ENCODE results near the gene SBF2. TPM values are rescaled to one million over a fixed set of nuclear protein-coding genes. Genes with fewer than 3 reads are reported as not detected.

The SBF2 gene
- total and polyA plus RNA-seq, 3 experiments from 2014 or later, result 3.7 to 4.3 (median 4.2) TPM

DNA sequence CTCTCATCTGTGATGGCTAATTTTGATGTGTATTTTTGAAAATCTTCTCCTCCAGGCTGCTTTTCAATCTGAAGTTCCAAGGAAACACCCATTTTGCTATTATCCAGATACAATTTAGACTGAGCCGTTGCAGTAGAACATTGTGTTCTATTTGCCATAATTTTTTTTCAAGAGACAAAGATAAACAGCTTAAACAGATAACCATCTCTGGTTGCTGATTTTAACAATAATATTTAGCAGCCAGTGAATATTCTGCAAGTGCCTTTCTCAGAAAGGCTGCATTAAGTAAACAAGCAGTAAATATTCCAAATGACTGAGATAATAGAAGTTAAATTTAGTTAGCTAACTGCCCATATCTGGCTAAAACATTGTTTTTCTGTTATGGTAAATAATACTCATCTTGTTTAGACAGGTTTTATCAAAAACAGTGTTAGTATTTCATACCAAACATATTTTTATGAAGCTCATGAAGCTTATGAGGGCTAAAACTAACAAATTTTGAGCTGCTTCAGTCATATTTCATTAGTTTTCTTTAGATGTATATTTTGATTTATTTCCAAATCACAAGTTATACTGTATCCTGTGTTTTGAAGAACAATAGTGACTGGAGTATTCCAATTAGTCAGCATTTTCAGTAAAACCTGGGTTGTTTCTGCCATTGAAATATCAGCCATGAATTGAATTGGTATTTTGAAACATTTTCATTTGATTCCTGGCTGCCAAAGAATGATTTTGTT, 206.7 kb downstream of the SBF2 start:
- no peak overlapping the region for H3K4me3 ChIP-seq (ENCODE audit: low read length)
- CTCF ChIA-PET, result no interaction called here
- H3K4me1 ChIP-seq (ENCODE audit: insufficient read depth, low read length), result no peaks in the 10 kb centered on the region
- POLR2A ChIA-PET, result no interaction called here
- no peak for DNase-seq
- H3K9me3 ChIP-seq (ENCODE audit: low read length), result no peaks in the 10 kb centered on the region
- no peaks in the 10 kb centered on the region for H3K27me3 ChIP-seq (ENCODE audit: insufficient read depth, low read length, poor library complexity, severe bottlenecking)
- Mint-ChIP-seq H3K27me3 (no peaks in the 10 kb centered on the region), H3K36me3 (peaks cover 2 to 58% (median 3%) of the 10 kb centered on the region in 3 donors), H3K4me3 (no peak overlapping the region), H3K9me3 (peaks cover 2 to 39% (median 28%) of the 10 kb centered on the region in 5 donors), H3K4me1 (peaks cover 7 to 17% (median 12%) of the 10 kb centered on the region in 3 donors), H3K27ac (no peak overlapping the region)
- H3K27ac ChIP-seq (ENCODE audit: low read depth, low read length), result no peak overlapping the region
- H3K36me3 ChIP-seq (ENCODE audit: insufficient read depth, low read length), result no peaks in the 10 kb centered on the region

DNA sequence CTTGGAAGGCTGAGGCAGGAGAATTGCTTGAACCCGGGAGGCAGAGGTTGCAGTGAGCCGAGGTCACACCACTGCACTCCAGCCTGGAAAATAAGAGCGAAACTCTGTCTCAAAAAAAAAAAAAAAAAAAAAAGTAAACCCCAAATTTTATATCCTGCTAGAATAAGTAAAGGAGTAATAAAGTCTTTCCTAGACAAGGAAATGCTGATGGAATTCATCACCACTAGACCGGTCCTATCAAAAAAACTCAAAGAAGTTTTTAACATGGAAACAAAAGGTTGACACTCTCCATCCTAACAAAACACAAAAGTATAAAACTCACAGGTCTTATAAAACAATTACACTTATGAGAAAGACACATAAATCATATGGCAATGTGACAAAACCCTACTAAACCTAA, 213.9 kb downstream of the SBF2 start:
- Mint-ChIP-seq H3K27me3 (peaks cover 0 to 1% of the 10 kb centered on the region in 2 donors), H3K4me3 (no peak overlapping the region), H3K36me3 (peaks cover 5 to 66% (median 11%) of the 10 kb centered on the region in 3 donors), H3K9me3 (peaks cover 36 to 78% (median 68%) of the 10 kb centered on the region in 5 donors), H3K4me1 (no peaks in the 10 kb centered on the region), H3K27ac (no peak overlapping the region)
- Histone ChIP-seq H3K4me3 (ENCODE audit: low read length) (no peak overlapping the region), H3K9me3 (ENCODE audit: low read length) (peaks cover 4% of the 10 kb centered on the region), H3K4me1 (ENCODE audit: insufficient read depth, low read length) (no peaks in the 10 kb centered on the region), H3K27ac (ENCODE audit: low read depth, low read length) (no peak overlapping the region), H3K27me3 (ENCODE audit: insufficient read depth, low read length, poor library complexity, severe bottlenecking) (no peaks in the 10 kb centered on the region), H3K36me3 (ENCODE audit: insufficient read depth, low read length) (no peaks in the 10 kb centered on the region)
- POLR2A ChIA-PET, result no interaction called here
- no peak for DNase-seq
- CTCF ChIA-PET, result no interaction called here

DNA sequence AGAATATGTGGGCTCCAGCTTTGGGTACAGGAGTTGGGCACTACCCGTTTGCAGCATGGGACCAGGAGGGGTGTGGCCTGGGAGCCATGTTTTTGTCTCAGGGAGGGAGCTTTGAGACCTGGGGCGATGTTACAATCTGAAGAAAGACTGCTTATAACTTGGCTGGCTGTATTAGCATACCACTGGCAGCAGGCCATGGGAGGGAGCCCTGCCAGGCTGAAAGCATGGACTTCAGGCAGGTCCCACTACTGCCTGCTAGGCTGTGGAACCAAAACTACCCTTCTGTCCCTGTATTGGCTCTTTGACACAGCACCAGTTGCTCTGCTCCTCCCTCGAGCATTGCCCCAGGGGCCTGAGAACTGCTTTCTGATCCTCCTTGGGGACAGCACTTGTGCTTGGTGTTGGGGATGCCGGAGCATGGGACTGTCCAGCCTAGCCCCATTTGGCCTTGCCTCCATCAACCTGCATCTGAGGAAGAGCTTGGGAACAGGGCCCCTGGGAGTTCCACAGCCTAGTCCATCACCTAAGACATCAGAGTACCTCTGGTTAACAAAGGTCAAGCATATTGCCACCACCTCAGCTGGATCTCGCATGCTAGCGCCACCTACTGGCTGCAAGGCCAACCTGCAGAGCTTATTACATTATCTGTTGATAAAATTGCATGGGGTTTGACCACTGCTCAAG, 217.4 kb downstream of the SBF2 start:
- Mint-ChIP-seq H3K36me3 (peaks cover 5 to 40% (median 8%) of the 10 kb centered on the region in 3 donors), H3K4me3 (peak overlapping the region in 1 of 7 donors; percentile 65), H3K9me3 (peaks cover 17 to 56% (median 36%) of the 10 kb centered on the region in 5 donors), H3K27me3 (no peaks in the 10 kb centered on the region), H3K27ac (no peak overlapping the region), H3K4me1 (no peaks in the 10 kb centered on the region)
- no peak overlapping the region for H3K27ac ChIP-seq (ENCODE audit: low read depth, low read length)
- H3K4me3 ChIP-seq (ENCODE audit: low read length), result no peak overlapping the region
- H3K27me3 ChIP-seq (ENCODE audit: insufficient read depth, low read length, poor library complexity, severe bottlenecking), result no peaks in the 10 kb centered on the region
- H3K4me1 ChIP-seq (ENCODE audit: insufficient read depth, low read length), result no peaks in the 10 kb centered on the region
- DNase-seq, result peak in 1 of 5 donors; percentile 46
- peaks cover 4% of the 10 kb centered on the region for H3K9me3 ChIP-seq (ENCODE audit: low read length)
- no peaks in the 10 kb centered on the region for H3K36me3 ChIP-seq (ENCODE audit: insufficient read depth, low read length)
- ChIA-PET CTCF (no interaction called here), POLR2A (no interaction called here)

DNA sequence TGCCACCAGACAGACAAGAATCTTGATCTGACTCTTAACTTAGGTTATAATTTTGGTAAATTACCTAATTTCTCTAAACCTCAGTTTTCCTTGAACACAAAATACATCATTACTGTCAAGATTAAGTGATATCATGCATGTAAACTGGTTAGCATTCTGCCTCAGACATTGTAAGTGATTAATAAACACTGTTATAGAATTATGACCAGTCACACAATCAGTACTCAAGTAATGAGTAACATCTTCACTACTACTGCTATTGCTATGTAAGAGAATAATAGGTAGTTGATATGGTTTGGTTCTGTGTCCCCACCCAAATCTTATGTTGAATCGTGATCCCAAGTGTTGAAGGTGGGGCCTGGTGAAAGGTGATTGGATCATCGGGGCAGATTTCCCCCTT, 218.9 kb downstream of the SBF2 start:
- H3K27me3 Mint-ChIP-seq, result no peaks in the 10 kb centered on the region

DNA sequence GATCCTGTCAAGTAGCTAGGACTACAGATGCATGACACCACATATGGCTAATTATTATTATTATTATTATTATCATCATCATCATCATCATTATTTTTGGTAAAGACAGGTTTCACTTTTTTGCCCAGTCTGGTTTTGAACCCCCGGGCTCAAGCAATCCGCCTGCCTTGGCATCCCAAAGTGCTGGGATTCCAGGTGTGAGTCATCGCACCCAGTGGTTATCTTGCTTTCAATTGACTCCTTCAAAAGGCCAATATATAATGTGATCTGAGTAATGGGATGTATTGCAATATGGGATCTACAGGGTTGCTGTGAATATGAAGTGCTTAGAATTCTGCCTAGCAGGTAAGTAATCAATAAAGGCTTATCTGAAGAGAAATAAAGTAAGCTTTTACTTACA, 221.2 kb downstream of the SBF2 start:
- POLR2A ChIA-PET, result no interaction called here
- Histone ChIP-seq H3K9me3 (ENCODE audit: low read length) (no peaks in the 10 kb centered on the region), H3K4me1 (ENCODE audit: insufficient read depth, low read length) (no peaks in the 10 kb centered on the region), H3K4me3 (ENCODE audit: low read length) (no peak overlapping the region), H3K27me3 (ENCODE audit: insufficient read depth, low read length, poor library complexity, severe bottlenecking) (no peaks in the 10 kb centered on the region), H3K36me3 (ENCODE audit: insufficient read depth, low read length) (no peaks in the 10 kb centered on the region), H3K27ac (ENCODE audit: low read depth, low read length) (no peak overlapping the region)
- H3K27ac Mint-ChIP-seq, result no peak overlapping the region
- peaks cover 0 to 16% (median 1%) of the 10 kb centered on the region in 3 donors for H3K36me3 Mint-ChIP-seq
- no peaks in the 10 kb centered on the region for H3K27me3 Mint-ChIP-seq
- no peak overlapping the region for H3K4me3 Mint-ChIP-seq
- H3K4me1 Mint-ChIP-seq, result no peaks in the 10 kb centered on the region
- peaks cover 0 to 33% (median 15%) of the 10 kb centered on the region in 5 donors for H3K9me3 Mint-ChIP-seq
- CTCF ChIA-PET, result no interaction called here
- no peak for DNase-seq

More for the DNA sequence above, 218.9 kb downstream of the SBF2 start:
- H3K9me3 ChIP-seq (ENCODE audit: low read length), result no peaks in the 10 kb centered on the region
- H3K27me3 ChIP-seq (ENCODE audit: insufficient read depth, low read length, poor library complexity, severe bottlenecking), result no peaks in the 10 kb centered on the region
- no peak overlapping the region for H3K27ac Mint-ChIP-seq
- no peak overlapping the region for H3K4me3 Mint-ChIP-seq
- H3K36me3 Mint-ChIP-seq, result peaks cover 4 to 34% (median 6%) of the 10 kb centered on the region in 3 donors
- CTCF ChIA-PET, result no interaction called here
- POLR2A ChIA-PET, result no interaction called here
- H3K36me3 ChIP-seq (ENCODE audit: insufficient read depth, low read length), result no peaks in the 10 kb centered on the region
- DNase-seq, result no peak
- H3K4me3 ChIP-seq (ENCODE audit: low read length), result no peak overlapping the region
- no peaks in the 10 kb centered on the region for H3K4me1 ChIP-seq (ENCODE audit: insufficient read depth, low read length)
- no peak overlapping the region for H3K27ac ChIP-seq (ENCODE audit: low read depth, low read length)
- no peaks in the 10 kb centered on the region for H3K4me1 Mint-ChIP-seq
- peaks cover 6 to 50% (median 31%) of the 10 kb centered on the region in 5 donors for H3K9me3 Mint-ChIP-seq

DNA sequence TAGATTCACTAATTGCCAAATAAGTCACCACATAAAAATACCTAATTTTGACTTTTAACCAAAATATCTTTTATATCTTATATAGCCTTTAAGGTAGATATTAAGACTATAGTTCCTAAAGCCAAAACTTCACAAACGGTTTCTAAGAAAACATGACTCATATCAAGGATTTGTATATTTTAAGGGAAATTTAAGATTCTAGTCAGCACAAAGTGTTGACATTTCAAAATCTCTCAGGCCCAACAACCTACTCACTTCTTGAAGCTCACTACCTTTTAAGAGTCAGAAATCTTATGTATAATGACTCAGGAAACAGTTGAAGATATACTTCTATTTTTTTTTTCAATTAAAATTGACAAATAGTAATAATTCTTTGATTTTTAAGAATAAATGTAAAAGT, 221.9 kb downstream of the SBF2 start:
- Mint-ChIP-seq H3K4me3 (no peak overlapping the region), H3K9me3 (peaks cover 0 to 29% (median 8%) of the 10 kb centered on the region in 5 donors), H3K4me1 (peaks cover 0 to 1% (median 0%) of the 10 kb centered on the region in 3 donors), H3K27ac (no peak overlapping the region), H3K27me3 (no peaks in the 10 kb centered on the region), H3K36me3 (peaks cover 0 to 14% (median 1%) of the 10 kb centered on the region in 3 donors)
- Histone ChIP-seq H3K27ac (ENCODE audit: low read depth, low read length) (no peak overlapping the region), H3K4me1 (ENCODE audit: insufficient read depth, low read length) (no peaks in the 10 kb centered on the region), H3K27me3 (ENCODE audit: insufficient read depth, low read length, poor library complexity, severe bottlenecking) (no peaks in the 10 kb centered on the region), H3K36me3 (ENCODE audit: insufficient read depth, low read length) (no peaks in the 10 kb centered on the region), H3K4me3 (ENCODE audit: low read length) (no peak overlapping the region), H3K9me3 (ENCODE audit: low read length) (no peaks in the 10 kb centered on the region)
- POLR2A ChIA-PET, result no interaction called here
- DNase-seq, result no peak
- CTCF ChIA-PET, result no interaction called here

DNA sequence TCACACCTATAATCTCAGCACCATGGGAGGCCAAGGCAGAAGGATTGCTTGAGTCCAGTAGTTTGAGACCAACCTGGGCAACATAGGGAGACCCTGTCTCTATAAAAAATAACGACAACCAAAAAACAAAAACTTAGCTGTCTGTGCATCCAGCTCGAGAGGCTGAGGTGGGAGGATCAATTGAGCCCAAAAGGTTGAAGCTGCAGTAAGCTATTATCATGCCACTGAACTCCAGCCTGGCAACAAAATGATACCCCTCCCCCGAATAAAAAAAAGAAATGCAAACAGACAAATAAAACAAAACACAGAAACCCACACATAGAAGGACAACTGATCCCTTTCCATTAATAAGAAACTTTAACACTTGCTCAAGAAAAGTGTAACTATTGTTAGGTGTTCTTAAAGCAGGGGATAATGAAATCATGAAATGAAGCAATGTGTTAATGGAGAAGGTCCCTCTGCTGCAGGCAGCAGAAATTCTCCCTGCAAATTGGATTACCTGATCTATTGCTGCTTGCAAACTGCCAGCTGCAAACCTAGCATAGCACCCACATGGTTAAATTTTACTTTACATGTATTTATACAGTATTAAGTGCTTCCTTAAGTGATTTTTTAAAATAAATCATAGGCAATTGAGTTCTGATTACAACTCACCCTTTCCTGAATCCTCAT, 226.3 kb downstream of the SBF2 start:
- Histone ChIP-seq H3K27me3 (ENCODE audit: insufficient read depth, low read length, poor library complexity, severe bottlenecking) (no peaks in the 10 kb centered on the region), H3K36me3 (ENCODE audit: insufficient read depth, low read length) (no peaks in the 10 kb centered on the region), H3K9me3 (ENCODE audit: low read length) (no peaks in the 10 kb centered on the region), H3K4me1 (ENCODE audit: insufficient read depth, low read length) (no peaks in the 10 kb centered on the region), H3K4me3 (ENCODE audit: low read length) (no peak overlapping the region), H3K27ac (ENCODE audit: low read depth, low read length) (no peak overlapping the region)
- Mint-ChIP-seq H3K36me3 (peaks cover 1 to 19% (median 5%) of the 10 kb centered on the region in 3 donors), H3K27me3 (no peaks in the 10 kb centered on the region), H3K9me3 (peaks cover 6 to 38% (median 12%) of the 10 kb centered on the region in 5 donors), H3K27ac (peak overlapping the region in 1 of 8 donors; percentile 58), H3K4me1 (peaks cover 0 to 3% (median 0%) of the 10 kb centered on the region in 3 donors), H3K4me3 (no peak overlapping the region)
- no peak for DNase-seq
- ChIA-PET POLR2A (no interaction called here), CTCF (no interaction called here)

DNA sequence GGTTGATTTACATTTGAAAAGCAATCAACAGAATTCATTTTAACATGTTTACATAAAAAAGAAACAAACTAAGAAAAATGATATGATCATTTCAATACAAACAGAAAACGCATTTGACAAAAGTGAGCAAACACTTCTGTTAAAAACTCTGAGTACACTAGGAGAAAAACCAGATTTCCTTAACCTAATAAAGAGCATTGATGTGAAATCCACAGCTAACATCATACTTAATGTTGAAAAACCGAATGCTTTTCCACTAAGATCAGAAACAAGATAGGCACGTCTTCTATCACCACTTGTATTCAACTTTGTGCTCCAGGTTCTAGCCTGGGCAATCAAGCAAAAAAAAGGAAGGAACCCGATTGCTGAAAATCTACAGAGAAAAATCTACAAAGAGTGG, 227.6 kb downstream of the SBF2 start:
- Histone ChIP-seq H3K27ac (ENCODE audit: low read depth, low read length) (no peak overlapping the region), H3K9me3 (ENCODE audit: low read length) (no peaks in the 10 kb centered on the region), H3K4me1 (ENCODE audit: insufficient read depth, low read length) (no peaks in the 10 kb centered on the region), H3K4me3 (ENCODE audit: low read length) (no peak overlapping the region), H3K36me3 (ENCODE audit: insufficient read depth, low read length) (no peaks in the 10 kb centered on the region), H3K27me3 (ENCODE audit: insufficient read depth, low read length, poor library complexity, severe bottlenecking) (no peaks in the 10 kb centered on the region)
- no peak for DNase-seq
- Mint-ChIP-seq H3K27me3 (no peaks in the 10 kb centered on the region), H3K36me3 (peaks cover 1 to 30% (median 5%) of the 10 kb centered on the region in 3 donors), H3K4me3 (no peak overlapping the region), H3K4me1 (peaks cover 0 to 3% (median 0%) of the 10 kb centered on the region in 3 donors), H3K27ac (no peak overlapping the region), H3K9me3 (peaks cover 6 to 47% (median 25%) of the 10 kb centered on the region in 5 donors)
- ChIA-PET CTCF (no interaction called here), POLR2A (no interaction called here)

Data from CD8-positive, alpha-beta memory T cell (primary cell).